Measurements from ENCODE around the gene HLTF. TPM values are rescaled to one million over a fixed set of nuclear protein-coding genes. Genes with fewer than 3 reads are reported as not detected.
"Not testable (repeated sequence)": the region's sequence is repeated elsewhere in the genome, so short reads cannot be mapped to it uniquely, and the experiment has no call there.

HLTF gene
- total RNA-seq, 1 donor from 2014 or later = 35.0 TPM

DNA sequence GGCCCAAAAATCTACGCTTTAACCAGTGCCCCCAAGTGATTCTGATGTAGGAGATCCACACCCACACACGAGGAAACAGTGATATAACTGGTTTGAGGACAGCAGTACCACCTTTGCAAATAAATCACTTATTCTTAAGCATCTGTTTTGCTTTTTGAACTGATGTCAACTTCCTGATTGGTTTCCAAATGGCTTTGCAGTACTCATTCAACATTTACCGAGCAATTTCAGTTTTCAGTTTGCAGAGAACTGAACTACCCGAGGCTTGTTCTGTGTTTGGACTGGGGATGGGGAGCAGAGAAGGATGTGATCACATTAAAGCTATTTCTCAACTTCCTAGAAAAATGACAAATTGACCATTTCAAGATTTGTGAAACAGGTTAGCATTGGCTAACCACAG, 96.1 kb downstream of the HLTF start:
- DNase-seq = no peak

DNA sequence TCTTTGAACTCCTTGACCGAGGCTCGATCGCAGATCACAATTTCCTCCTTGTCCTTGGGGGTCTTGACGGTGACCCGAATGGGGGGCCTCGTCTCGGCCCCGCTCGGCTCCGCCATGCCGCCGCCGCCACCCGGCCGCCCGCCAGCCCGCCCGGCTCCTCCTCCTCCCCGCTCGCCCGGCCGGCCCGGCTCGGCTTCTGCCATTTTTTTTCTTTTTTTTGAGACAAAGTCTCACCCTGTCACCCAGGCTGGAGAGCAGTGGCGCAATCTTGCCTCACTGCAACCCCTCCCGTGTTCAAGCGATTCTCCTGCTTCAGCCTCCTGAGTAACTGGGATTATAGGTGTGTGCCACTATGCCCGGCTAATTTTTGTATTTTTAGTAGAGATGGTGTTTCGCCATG, 98.8 kb downstream of the HLTF start:
- DNase-seq = not testable (repeated sequence)

DNA sequence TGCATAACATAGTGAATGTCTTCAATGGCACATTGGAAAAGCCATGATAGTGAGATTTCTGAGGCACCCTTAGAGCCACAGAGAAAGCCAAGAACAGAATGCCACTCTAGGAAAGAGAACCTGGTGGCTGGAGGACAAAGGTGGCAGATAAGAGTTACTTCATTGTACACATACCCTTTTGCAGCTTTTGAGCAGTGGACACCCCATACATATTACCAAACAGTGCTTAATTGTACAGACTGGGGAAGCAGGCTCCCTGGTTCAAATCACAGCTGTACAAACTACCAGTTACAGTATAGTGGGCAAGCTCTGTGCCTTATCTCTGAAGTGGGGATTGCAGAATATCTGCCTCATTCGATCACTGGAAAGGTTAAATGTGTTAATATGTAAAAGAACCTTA, 105.1 kb downstream of the HLTF start:
- DNase-seq = no peak

Small RNA genes lying within 50 kb of the gene (small RNA-seq; reads per million reads assigned to genes)
- not detected for gene RF00019 (ENCODE audit: low replicate concordance)

Other genes with a start within 250 kb of the HLTF start
- gene CPA3, start 221.2 kb downstream of the HLTF start, total RNA-seq = 10.2 TPM
- 51.8 TPM for gene GYG1, start 95.0 kb downstream of the HLTF start, total RNA-seq
- 20.2 TPM for gene HPS3, start 43.1 kb upstream of the HLTF start, total RNA-seq
- gene CP, start 135.3 kb upstream of the HLTF start, total RNA-seq = 5.2 TPM
- 11.2 TPM for gene TM4SF18, start 247.1 kb upstream of the HLTF start, total RNA-seq